ENCODE results near the gene WDR47.
"Not testable (repeated sequence)": the region's sequence is repeated elsewhere in the genome, so short reads cannot be mapped to it uniquely, and the experiment has no call there.

WDR47 gene

DNA sequence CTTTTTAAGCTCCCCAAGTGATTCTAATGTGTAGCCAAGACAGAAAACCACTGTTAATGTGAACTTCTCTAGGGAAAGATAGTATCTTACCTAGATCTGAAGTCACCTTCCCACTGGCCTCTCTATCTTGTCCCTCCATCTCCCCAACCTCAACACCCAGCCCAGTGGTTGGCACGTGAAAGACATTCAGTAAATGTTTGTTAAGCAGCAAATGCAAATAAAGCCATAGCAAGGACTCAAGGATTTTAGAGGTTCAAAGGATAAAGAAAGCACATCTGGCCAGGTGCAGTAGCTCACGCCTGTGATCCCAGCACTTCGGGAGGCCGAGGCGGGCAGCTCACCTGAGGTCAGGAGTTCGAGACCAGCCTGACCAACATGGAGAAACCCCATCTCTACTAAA is 88.5 kb downstream of the WDR47 start:
- DNase-seq (ENCODE audit: low read depth), result no peak
- TF ChIP-seq, protein P1, sequence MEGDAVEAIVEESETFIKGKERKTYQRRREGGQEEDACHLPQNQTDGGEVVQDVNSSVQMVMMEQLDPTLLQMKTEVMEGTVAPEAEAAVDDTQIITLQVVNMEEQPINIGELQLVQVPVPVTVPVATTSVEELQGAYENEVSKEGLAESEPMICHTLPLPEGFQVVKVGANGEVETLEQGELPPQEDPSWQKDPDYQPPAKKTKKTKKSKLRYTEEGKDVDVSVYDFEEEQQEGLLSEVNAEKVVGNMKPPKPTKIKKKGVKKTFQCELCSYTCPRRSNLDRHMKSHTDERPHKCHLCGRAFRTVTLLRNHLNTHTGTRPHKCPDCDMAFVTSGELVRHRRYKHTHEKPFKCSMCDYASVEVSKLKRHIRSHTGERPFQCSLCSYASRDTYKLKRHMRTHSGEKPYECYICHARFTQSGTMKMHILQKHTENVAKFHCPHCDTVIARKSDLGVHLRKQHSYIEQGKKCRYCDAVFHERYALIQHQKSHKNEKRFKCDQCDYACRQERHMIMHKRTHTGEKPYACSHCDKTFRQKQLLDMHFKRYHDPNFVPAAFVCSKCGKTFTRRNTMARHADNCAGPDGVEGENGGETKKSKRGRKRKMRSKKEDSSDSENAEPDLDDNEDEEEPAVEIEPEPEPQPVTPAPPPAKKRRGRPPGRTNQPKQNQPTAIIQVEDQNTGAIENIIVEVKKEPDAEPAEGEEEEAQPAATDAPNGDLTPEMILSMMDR (conservative IDR thresholded peaks at IDR 0.05; ENCODE audit: low read depth, low read length), result no peak
- no peak overlapping the region for H3K4me3 ChIP-seq (ENCODE audit: low read length)

DNA sequence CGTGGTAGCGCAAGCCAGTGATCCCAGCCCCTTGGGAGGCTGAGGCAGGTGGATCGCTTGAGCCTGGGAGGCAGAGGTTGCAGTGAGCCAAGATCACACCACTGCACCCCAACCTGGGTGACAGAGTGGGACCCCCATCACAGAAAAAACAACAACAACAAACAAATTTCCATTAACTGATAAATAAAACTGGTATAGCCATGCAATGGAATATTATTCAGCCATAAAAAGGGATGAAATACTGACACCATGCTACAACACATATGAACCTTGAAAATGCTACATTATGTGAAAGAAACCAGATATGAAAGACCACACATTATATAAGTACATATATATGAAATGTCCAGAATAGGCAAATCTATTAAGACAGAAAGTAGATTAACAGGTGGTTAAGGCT is 90.7 kb downstream of the WDR47 start:
- no peak for DNase-seq (ENCODE audit: low read depth)
- TF ChIP-seq, protein P1 (conservative IDR thresholded peaks at IDR 0.05; ENCODE audit: low read depth, low read length), result no peak
- no peak overlapping the region for H3K4me3 ChIP-seq (ENCODE audit: low read length)

DNA sequence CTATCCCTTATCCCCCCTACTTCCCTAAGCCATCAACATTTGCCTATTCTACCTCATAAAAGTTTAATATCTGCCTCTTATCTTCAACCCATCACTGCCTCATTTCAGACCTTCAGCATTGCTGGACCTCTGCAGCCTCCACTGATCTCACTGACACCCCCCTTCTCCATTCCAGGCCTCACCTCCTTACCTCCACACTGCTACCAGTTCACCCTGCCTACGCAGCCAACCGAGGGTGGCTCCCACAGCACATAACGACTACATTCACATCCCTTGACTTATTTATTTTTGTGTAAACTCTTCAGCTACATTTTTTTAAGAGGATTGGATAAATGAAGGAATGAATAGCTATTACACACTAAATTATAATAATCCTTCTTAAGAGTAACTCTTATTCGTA is 92.9 kb downstream of the WDR47 start:
- H3K4me3 ChIP-seq (ENCODE audit: low read length), result no peak overlapping the region
- DNase-seq (ENCODE audit: low read depth), result no peak
- TF ChIP-seq, protein P1 (conservative IDR thresholded peaks at IDR 0.05; ENCODE audit: low read depth, low read length), result no peak

DNA sequence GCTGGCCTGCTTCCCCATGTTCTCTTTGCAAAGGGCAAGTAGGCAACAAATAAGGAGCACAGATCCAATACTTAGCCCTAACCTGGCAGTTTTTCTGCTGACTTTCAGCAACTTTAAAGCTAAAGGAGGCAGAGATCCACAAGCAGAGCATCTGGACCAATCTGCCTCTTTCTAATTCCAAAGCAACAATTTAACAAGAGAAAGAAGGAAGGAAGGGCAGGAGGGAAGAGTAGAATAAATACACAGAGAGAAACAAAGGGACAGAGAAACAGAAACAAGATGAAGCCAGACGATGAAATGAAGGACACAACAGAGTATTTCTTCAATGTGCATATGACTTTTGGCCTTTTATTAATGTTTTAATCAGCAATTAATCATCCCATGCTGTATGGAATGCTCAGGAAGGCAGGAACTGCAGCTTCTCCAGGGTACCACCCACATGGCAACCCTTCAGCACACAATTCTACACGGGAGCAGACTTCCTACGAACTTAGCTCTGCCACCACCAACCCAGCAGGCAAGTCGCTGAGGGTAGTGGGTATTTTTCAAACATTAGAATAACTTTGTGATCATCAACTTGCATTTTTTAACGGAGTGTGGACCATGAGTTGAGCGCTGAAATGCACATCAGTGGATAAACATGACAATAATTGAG is 93.9 kb downstream of the WDR47 start:
- TF ChIP-seq, protein P1 (conservative IDR thresholded peaks at IDR 0.05; ENCODE audit: low read depth, low read length), result no peak
- no peak overlapping the region for H3K4me3 ChIP-seq (ENCODE audit: low read length)
- no peak for DNase-seq (ENCODE audit: low read depth)

DNA sequence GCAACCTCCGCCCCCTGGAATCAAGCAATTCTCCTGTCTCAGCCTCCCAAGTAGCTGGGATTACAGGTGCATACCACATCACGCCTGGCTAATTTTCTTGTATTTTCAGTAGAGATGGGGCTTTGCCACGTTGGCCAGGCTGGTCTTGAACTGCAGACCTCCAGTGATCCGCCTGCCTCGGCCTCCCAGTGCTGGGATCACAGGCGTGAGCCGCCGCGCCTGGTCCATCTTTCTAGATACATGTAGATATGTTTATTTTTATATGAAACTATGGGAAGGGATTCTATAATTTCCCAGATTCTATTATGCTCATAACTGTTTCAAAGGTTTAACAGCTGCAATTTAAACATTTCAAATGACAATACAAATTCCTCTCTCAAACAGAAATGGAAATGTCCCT is 105.7 kb downstream of the WDR47 start:
- DNase-seq (ENCODE audit: low read depth), result no peak
- H3K4me3 ChIP-seq (ENCODE audit: low read length), result no peak overlapping the region
- TF ChIP-seq, protein P1 (conservative IDR thresholded peaks at IDR 0.05; ENCODE audit: low read depth, low read length), result no peak

DNA sequence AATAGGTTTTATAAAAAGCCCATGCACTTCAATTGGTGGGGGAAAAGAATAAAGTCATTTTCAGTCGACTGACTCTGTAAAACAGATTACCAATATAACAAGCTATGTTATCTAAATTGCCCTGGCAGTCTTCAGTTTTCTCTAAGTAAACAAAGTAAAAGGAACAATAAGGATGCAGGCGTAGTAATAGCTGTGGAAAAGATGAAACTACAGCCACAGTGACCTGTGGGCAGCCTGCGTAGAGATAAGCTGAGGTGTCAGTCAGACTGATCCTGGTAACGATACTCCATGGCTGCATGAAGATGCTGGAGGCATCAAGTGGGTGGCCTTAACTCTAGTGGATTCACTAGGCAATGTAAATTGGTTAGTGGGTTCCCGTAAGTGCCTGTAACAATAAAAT is 108.0 kb downstream of the WDR47 start:
- no peak overlapping the region for H3K4me3 ChIP-seq (ENCODE audit: low read length)
- no peak for DNase-seq (ENCODE audit: low read depth)
- TF ChIP-seq, protein P1 (conservative IDR thresholded peaks at IDR 0.05; ENCODE audit: low read depth, low read length), result no peak

DNA sequence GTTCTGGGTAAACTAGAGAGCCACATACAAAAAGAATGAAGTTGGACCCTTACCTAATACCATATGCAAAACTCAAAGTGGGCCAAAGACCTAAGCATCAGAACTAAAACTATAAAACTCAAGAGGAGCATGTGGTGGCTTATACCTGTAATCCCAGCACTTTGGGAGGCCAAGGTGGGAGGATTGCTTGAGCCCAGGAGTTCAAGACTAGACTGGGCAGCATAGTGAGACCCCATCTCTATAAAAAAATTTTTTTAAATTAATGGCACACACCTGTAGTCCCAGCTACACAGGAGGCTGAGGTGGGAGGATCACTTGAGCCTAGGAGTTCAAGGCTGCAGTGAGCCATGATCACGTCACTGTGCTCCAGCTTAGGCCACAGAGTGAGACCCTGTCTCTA is 114.3 kb downstream of the WDR47 start:
- not testable (repeated sequence) for DNase-seq (ENCODE audit: low read depth); H3K4me3 ChIP-seq (ENCODE audit: low read length)

All from retinal pigment epithelial cell (primary cell).